Astrocyte of the spinal cord (primary cell): ENCODE results near the gene TRIO.

ENCODE experiments used
- DNase-seq: peaks from one replicate; pipeline ENCODE4 v3.0.0; 2011; ENCODE audit warnings: low read depth, low spot score
- H3K4me3 ChIP-seq: 2 replicates; pipeline ENCODE4 v1.5.1; 2011; ENCODE audit warnings: low read depth, mild to moderate bottlenecking, low read length, moderate library complexity
- CTCF ChIP-seq: IDR thresholded peaks from 2 replicates; pipeline ENCODE4 v1.5.1; 2012; ENCODE audit warnings: low read depth, mild to moderate bottlenecking, low read length, inconsistent platforms
- in situ Hi-C: cut with HindIII; loops from 2 replicates; pipeline ENCODE4 v1.10.0; 2017; ENCODE audit warnings: low sequenced_read_pairs

TRIO gene

GRCh38 chr5:14193496-14193895 is 50.4 kb downstream of the TRIO start:
- H3K4me3 ChIP-seq: no peak overlapping the region
- no peak for TF ChIP-seq CTCF
- in situ Hi-C loops: no loop called here
- DNase-seq: no peak

GRCh38 chr5:14195588-14195987 is 52.4 kb downstream of the TRIO start:
- in situ Hi-C loops: no loop called here
- no peak for DNase-seq
- H3K4me3 ChIP-seq: no peak overlapping the region
- no peak for TF ChIP-seq CTCF

- DNase-seq: no peak
- no peak overlapping the region for H3K4me3 ChIP-seq
- in situ Hi-C loops: no loop called here
- TF ChIP-seq CTCF: no peak
Observed at GRCh38 chr5:14197056-14197455, 53.9 kb downstream of the TRIO start.

- in situ Hi-C loops: no loop called here
- no peak for TF ChIP-seq CTCF
Observed at GRCh38 chr5:14199902-14200301, 56.8 kb downstream of the TRIO start.

GRCh38 chr5:14200312-14200990 is 57.3 kb downstream of the TRIO start:
- DNase-seq: no peak
- in situ Hi-C loops: no loop called here
- no peak for TF ChIP-seq CTCF
- no peak overlapping the region for H3K4me3 ChIP-seq

More at GRCh38 chr5:14199902-14200301, 56.8 kb downstream of the TRIO start:
- no peak for DNase-seq
- H3K4me3 ChIP-seq: no peak overlapping the region

- peak; percentile 82 for DNase-seq
- in situ Hi-C loops: no loop called here
- H3K4me3 ChIP-seq: no peak overlapping the region
- TF ChIP-seq CTCF: no peak
Observed at GRCh38 chr5:14201325-14202045, 58.3 kb downstream of the TRIO start.
